Measurements from ENCODE around the gene VAPA.
"Not testable (repeated sequence)": the region's sequence is repeated elsewhere in the genome, so short reads cannot be mapped to it uniquely, and the experiment has no call there.

VAPA gene

GRCh38 chr18:9886005-9886348, 27.8 kb upstream of the VAPA start:
- no peak for DNase-seq (ENCODE audit: low read depth)

- no peak for DNase-seq (ENCODE audit: low read depth)
Observed at GRCh38 chr18:9887992-9888391, 25.8 kb upstream of the VAPA start.

GRCh38 chr18:9890196-9890595, 23.6 kb upstream of the VAPA start:
- no peak for DNase-seq (ENCODE audit: low read depth)

DNA sequence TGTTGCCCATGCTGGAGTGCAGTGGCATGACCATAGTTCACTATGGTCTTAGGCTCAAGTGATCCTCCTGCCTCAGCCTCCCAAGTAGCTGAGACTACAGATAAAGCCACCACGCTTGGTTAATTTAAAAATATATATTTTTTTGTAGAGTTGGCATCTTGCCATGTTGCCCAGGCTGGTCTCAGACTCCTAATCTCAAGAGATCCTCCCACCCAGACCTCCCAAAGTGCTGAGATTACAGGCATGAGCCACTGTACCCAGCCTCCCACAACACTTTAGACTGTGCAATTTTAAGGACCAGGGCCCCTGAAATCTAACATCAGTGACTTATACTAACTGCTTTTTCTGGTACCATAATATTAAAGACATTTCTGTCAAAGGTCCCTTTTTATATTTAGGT, 22.9 kb upstream of the VAPA start:
- no peak for DNase-seq (ENCODE audit: low read depth)

DNA sequence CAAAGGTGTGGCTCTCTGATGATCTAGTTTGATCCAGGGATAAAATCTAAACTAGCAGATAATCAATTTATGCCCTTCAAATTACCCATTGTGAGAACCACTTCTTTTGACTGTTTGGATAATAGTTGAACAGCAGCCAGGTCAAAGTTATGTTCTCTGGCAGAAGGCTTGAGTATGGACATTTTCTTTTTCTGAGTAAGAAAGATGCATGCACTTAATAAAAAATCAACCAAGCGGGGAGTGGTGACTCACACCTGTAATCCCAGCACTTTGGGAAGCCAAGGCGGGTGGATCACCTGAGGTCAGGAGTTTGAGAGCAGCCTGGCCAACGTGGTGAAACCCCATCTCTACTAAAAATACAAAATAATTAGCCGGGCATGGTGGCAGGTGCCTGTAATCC, 22.3 kb upstream of the VAPA start:
- not testable (repeated sequence) for DNase-seq (ENCODE audit: low read depth)

DNA sequence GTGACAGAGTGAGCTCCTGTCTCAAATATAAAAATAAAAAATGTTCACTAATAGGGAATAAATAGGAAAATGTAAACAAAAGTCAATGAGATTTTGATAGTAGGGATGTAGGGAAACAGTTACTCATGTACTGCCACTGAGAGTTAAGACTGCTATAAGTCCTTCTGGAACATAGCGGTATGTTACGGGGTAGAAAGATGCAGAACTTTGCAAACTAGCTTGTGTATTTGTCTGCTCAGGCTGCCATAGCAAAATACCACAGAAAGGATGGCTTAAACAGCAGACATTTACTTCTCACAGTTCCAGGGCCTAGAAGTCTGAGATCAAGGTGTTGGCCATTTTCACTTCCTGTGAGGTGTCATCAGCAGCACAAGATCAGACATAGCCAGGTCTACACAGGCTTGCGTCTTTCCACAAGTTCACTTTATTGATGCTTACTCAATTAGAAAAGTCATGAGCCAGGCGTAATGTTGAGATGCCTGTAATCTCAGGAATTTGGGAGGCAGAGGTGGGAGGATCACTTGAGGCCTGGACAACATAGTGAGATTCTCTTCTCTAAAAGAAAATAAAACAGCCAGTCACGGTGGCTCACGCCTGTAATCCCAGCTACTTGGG, 19.3 kb upstream of the VAPA start:
- no peak for DNase-seq (ENCODE audit: low read depth)

DNA sequence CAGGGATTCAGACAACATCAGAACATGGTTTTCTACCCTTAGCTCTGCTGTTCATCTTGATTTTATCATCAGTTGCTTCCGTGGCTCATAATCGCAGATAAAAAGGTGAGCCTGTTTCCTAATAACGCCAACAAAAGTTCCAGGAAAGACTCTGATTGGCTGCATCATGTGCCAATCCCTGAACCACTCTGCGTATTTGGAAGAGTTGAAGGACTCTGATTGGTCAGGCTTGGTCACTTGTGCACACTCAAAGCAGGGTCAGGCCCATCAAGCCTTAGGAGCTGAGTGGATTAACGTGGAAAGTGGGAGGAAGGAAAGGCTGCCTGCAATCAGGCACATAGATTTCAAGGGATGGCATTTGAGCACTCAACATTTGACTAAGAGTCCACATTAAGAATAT, 16.7 kb upstream of the VAPA start:
- DNase-seq (ENCODE audit: low read depth), result no peak

DNA sequence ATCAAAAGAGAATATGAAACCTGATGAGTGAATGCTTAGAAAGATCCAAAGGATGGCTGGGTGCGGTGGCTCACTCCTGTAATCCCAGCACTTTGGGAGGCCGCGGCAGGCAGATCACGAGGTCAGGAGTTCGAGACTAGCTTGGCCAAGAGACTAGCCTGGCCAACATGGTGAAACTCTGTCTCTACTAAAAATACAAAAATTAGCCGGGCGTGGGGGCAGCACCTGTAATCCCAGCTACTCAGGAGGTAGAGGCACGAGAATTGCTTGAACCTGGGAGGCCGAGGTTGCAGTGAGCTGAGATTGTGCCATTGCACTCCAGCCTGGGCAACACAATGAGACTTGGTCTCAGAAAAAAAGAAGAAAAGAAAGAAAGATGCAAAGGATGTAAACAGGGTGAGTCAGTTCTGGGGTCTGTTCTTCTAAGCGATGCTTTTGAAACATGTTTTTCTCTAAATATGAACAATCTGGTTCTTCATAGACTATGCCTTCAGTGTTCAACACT, 16.0 kb upstream of the VAPA start:
- DNase-seq (ENCODE audit: low read depth), result not testable (repeated sequence)

GRCh38 chr18:9898792-9899549, 14.8 kb upstream of the VAPA start:
- DNase-seq (ENCODE audit: low read depth), result no peak

- DNase-seq (ENCODE audit: low read depth), result not testable (repeated sequence)
Observed at GRCh38 chr18:9899550-9899930, 14.3 kb upstream of the VAPA start.

GRCh38 chr18:9900699-9901098, 13.1 kb upstream of the VAPA start:
- no peak for DNase-seq (ENCODE audit: low read depth)

GRCh38 chr18:9901377-9901776, 12.4 kb upstream of the VAPA start:
- no peak for DNase-seq (ENCODE audit: low read depth)

GRCh38 chr18:9902264-9902663, 11.6 kb upstream of the VAPA start:
- DNase-seq (ENCODE audit: low read depth), result not testable (repeated sequence)

- DNase-seq (ENCODE audit: low read depth), result no peak
Observed at GRCh38 chr18:9902832-9903231, 11.0 kb upstream of the VAPA start.

DNA sequence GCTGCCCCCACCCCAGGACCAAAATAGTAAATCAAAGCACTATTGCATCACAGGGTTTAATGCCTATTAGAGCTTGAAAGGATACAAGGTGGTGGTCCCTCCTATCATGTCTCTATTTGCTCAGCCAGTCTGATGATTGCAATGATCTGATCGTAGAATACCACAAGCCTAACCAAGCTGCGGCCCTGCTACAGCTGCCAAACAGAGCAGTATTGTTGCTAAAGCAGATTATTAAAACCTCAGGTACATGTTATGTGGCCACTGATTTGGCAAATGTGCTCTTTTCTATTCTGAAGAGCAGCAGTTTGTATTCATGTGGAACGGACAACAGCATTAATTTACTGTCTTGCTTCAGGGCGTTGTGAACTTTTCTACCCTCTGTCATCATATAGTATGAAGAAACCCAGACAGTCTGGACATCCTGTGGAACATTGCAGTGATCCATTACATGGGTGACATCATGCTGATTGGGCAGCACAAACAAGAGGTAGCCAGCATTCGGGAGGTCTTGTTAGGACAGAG, 8.4 kb upstream of the VAPA start:
- DNase-seq (ENCODE audit: low read depth), result no peak

DNA sequence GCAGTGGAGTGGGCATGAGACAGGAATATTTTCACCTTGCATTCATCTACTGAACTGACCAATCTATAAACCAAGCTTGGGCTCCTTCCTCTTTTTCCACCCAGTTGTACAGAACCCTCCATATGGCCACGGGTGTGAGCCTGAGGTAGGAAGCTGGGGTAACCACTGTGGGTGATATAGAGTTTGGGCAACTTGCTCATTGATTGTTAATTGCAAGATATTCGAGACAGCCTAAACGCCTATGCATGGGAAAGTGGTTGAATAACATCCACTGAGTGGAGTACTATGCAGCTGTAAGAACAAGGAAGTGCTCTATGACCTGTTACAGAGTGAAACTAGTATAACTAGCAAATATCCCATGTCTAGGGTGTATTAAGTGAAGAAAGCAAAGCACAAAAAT, 7.3 kb upstream of the VAPA start:
- DNase-seq (ENCODE audit: low read depth), result no peak

DNA sequence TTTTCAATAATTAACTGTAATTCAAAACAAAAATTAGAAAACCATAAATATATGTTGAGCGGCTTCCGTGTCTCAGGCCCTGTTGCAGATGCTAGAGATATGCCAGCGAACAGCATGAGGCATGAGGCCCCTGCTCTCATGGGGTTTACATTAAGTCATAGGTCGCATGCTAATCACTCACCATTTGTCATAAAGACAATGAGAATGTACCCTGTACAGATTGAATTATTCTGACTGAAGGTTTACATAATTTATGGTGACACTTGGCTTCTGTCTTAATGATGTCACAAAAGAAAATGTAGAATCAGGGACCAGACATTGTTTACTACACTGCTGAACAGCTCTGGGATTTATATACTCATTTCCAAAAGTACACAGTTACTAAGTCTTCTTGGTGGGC, 5.9 kb upstream of the VAPA start:
- DNase-seq (ENCODE audit: low read depth), result no peak

- no peak for DNase-seq (ENCODE audit: low read depth)
Observed at GRCh38 chr18:9910071-9910470, 3.7 kb upstream of the VAPA start.

DNA sequence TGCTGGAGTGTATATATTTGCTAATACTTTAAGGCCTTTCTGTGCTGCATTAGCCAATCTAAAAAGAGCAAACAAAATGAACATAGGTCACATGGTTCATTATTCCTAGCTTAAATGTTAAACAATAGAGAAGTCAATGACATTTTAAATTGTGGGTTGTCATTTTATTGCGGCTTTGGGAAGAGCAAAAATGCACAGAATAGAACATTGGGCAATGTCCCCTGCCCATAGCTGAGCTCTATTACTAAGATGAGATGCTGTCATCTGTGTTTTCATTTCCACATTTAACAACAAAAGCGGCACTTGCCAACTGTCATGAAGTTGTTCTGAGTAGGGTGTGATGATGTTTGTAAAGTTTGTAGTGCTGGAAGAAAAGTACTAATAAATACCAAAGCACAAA, 3.2 kb upstream of the VAPA start:
- no peak for DNase-seq (ENCODE audit: low read depth)

GRCh38 chr18:9911226-9911625, 2.6 kb upstream of the VAPA start:
- no peak for DNase-seq (ENCODE audit: low read depth)

DNA sequence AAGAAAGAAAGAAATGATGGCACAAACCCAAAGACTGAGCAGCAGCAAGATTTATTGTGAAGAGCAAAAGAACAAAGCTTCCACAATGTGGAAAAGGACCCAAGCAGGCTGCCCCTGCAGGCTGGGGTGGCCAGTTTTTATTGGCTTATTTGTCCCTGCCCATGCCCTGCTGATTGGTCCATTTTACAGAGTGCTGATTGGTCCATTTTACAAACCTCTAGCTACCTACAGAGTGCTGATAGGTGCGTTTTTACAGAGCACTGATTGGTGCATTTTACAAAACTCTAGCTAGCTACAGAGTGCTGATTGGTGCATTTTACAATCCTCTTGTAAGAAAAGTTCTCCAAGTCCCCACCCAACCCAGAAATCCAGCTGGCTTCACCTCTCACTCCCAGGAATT, 1.5 kb upstream of the VAPA start:
- not testable (repeated sequence) for DNase-seq (ENCODE audit: low read depth)

GRCh38 chr18:9913151-9913525, 678 bp upstream of the VAPA start:
- no peak for DNase-seq (ENCODE audit: low read depth)

GRCh38 chr18:9914334-9914583, 443 bp downstream of the VAPA start:
- DNase-seq (ENCODE audit: low read depth), result no peak
